Activated effector memory CD4-positive, alpha-beta T cell treated with Interleukin-2 at 50 U/mL for 16 hours (primary cell): ENCODE data around the gene BPIFB2.
"Not testable (repeated sequence)": the region's sequence is repeated elsewhere in the genome, so short reads cannot be mapped to it uniquely, and the experiment has no call there.

Source experiments
- DNase-seq: peaks from one replicate; pipeline ENCODE4 v3.0.0-alpha.2; 2020

Gene BPIFB2

DNA sequence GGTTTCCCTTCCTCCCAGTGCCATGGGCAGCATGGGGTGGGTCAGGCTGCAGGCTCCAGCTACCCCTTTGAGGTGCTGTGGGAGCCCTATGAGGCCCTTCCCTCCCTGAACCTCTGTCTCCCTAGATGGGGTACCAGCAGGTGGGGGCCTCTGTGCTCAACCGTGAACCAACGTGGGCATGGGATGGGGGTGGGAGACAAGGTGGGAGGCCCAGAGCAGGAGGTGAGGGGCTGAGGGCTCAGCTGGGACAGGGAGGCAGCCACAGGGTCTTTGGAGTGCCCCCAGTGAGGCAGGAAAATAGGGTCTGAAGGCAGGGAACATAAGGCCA, 36.6 kb upstream of the BPIFB2 start:
- no peak for DNase-seq

DNA sequence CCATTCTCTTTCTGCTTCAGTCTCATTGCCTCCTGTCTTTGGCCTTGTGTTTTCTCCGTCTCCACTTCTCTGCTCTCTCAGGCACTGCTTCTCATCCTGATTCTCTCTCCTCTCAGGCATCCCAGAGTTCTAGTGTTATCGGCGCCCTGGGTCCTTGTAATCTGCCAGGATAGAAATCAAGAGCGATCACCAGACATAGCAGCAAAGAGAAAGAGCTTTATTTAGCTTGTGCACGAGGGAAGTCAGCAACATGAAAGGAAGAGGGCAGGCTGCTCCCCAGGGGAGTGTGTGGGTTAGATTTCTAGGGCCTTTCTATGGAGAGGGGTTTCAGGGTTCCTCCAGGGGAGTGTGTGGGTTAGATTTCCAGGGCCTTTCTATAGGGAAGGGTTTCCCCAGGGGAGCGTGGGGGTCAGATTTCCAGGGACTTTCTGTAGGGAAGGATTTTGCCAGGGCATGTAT, 35.8 kb upstream of the BPIFB2 start:
- DNase-seq, result peak; percentile 14

DNA sequence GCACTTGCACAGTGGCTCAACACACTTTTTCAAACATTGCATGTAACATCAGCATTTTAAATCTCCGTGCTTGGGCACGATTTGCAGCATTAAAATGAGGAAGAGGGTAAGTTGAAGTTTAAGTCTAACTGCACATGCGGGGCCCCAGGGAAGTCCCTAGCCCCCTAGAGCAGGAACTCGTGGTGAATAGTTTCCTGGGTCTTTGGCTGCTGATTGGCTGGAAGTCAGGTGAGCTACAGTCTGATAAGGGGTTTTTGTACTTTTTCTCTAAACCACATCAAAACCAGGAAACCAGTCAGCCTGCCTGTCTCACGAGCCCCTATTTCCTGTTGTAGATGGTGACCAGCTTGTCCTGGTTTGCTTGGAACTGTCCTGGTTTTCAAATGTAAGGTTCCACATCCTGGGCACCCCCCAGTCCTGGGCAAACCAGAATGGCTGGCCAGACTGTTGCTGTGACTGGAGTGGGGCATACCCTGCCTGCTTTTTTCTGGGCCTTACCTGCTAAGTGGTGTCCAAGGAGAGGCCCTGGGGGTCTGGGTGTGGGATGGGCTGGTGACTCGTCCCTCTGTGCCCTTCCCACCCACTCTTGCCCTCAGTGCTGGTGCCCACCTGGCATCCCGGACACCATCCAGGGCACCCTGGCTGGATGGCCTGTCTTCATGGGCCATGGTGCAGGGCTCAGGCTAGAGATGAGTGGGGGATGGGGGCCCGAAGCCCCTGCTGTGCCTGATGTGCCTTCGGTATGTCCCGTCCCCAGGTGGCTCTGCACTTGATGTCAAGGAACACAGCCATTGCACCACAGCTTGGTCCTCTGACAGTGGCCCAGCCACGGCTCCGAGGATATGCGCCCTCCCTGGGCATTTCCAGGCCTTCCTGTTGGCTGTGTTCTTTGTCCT, 35.1 kb upstream of the BPIFB2 start:
- peak; percentile 72 for DNase-seq

DNA sequence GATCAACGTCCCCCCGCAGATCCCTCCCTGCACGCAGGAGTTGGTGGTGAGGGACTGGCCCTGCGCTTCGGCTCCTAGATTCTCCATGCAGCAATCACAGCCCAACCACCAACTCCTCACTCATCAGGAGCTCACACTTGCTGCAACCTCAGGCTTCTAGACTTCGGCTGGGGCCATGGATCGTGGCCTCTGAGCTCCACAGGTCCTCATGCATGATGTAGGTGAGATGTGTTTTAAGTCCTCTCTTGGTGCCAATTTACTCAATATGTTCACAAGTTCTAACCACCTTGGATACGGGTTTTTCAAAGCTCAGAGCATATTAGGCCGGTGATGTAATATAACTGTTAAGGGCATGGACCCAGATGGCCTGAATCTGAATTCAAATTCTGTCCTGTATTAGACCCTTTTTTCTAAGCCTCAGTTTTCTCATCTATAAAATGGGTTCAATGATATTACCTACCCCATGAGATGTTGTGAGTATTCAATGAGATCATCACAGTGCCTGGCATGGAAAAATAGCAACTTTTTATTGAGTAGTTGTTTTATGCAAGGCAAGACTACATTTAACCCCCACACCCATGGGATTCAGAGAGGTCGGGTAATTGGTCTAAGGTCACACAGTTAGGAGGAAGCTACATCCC, 34.3 kb upstream of the BPIFB2 start:
- DNase-seq, result no peak

DNA sequence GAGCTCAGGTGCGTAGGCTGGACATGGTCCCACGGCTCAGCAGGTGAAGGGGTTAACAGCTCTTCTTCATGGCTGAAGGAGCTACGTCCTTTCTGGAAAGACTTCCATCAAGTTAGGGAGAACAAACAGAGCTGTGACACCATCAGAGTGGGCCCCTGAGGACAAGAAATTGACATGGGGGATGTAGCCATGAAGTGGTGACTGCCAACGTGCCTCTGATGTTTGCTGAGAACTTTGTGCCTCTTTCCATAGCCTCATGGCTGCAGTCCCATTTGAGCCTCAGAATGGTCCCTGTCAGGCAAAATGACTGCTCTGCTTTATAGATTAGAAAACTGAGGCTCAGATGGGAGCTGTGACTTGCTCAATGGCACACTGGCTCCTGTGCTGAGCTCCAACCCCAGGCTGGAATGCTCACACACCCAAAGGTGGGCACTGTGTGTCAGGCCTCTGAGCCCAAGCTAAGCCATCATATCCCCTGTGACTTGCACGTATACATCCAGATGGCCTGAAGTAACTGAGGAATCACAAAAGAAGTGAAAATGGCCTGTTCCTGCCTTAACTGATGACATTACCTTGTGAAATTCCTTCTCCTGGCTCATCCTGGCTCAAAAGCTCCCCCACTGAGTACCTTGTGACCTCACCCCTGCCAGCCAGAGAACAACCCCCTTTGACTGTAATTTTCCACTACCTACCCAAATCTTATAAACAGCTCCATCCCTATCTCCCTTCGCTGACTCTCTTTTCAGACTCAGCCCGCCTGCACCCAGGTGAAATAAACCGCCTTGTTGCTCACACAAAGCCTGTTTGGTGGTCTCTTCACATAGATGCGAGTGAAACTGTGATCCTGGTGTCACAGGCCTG, 33.1 kb upstream of the BPIFB2 start:
- DNase-seq, result not testable (repeated sequence)

DNA sequence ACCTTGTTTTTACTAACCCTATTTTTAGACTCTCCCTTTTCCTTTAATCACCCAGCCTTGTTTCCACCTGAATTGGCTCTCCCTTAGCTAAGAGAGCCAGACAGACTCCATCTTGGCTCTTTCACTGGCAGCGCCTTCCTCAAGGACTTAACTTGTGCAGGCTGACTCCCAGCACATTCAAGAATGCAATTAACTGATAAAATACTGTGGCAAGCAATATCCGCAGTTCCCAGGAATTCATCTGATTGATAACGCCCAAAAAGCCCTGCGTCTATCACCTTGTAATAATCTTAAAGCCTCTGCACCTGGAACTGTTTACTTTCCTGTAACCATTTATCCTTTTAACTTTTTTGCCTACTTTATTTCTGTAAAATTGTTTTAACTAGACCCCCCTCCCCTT, 32.4 kb upstream of the BPIFB2 start:
- not testable (repeated sequence) for DNase-seq

DNA sequence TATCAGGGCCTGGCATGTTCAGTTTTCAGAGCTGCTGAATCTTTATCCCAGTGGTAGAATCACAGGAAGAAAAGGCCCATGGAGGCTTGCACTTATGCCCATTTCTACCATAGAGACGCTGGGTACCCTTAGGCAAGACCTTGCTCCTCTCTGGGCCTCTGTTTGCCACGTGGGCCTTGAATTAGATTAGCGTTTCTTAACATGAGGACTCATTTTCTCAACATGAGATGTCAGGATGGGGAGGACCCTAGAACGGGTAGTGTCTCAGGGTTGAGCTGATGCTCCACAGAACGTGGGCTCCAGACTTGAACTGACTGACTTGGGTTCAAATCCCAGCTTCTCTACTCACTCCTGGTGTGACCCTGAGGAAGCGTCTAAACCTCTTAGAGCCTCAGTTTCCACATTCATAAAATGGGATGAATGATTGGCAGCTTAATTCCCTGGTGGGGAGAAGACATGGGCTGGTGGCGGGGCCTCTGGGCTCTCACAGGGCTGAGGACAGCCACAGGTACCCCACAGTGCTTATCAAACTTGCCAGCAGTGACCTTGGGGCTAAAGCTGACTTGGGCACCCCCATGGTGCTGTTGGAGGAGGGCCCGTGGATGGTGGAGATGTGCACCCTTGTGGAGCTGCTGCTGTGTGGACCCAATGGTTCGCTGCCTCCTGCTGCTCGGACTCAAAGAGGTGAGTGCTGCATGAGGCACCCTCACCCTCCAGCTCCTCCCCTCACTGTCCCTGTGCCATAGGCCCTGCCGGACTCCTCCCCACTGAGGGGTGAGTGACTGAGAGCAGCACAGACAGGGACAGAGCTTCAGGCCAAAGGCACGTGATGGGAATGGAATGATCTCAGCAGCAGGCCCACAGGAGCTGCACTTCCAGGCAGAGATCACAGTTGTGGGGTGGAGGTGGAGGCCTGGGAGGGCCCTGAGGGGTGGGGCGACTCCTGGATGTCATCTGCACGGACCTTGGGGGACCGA, 31.5 kb upstream of the BPIFB2 start:
- no peak for DNase-seq

DNA sequence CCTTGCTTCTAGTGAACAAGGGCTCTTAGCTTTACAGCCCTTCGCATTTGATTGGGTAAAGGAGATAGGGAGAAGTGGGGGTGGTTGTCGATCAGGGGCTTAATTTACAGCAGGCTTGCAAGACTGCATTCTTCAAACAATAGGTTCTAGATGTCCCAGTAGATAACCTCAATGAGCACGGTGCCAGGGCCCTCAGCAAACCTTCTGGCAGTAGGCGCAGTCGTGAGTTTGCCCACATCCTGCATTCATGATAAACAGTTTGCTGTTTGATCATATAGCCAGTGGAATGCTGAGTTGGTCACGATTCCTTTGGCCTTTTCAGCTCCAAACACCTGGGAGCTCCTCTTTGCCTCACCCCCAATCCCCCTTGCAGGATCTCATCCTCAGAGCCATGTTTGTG, 30.8 kb upstream of the BPIFB2 start:
- DNase-seq, result no peak

DNA sequence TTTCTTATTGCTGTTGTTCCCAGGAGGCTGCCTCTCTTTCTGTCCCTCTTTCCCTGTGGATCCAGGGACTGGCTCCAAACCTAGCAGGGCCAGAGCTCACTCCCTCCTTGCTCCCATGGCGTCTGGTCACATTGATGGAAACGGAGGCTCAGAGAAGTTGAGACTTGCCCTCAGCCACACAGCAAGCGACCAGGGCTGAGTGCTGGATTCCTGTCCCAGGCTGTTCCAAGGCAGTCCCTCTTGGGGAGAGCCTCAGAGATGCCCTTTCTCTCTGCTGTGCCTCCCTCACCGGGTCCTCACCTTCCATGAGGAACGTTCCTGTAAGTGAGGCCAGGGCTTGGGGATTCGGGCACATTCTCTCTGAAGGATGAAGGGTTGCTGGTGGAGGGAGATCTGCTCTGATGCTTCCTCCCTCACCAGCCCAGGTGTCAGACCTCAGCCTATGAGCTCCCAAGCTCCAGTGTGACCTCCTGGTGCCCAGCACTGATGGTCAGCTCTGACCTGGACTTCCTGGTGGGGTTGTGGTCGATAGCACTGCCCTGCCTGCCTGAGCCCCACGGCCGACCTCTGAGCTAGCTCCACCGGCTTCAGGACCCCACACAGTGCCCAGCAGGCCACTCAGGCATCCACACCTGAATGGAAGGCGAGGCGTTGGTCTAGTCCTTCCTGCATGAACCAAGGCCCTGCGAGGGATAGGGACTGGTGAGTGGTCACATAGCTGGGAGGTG, 30.1 kb upstream of the BPIFB2 start:
- no peak for DNase-seq

DNA sequence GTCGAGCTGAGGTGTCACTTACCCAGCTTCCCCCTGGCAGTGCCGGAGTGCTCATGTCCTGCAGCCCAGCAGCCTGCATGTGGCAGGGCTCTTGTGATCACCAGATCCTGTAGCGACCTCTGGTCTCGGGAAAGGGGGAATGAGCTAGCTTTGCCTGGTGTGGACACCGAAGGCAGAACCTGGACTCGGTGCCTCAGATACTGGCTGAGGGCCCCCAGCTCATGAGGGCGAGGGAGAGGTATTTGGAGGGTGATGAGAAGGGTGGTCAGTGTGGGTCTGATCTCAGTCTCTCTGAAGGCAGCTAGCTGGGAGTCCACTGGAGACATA, 29.5 kb upstream of the BPIFB2 start:
- no peak for DNase-seq

DNA sequence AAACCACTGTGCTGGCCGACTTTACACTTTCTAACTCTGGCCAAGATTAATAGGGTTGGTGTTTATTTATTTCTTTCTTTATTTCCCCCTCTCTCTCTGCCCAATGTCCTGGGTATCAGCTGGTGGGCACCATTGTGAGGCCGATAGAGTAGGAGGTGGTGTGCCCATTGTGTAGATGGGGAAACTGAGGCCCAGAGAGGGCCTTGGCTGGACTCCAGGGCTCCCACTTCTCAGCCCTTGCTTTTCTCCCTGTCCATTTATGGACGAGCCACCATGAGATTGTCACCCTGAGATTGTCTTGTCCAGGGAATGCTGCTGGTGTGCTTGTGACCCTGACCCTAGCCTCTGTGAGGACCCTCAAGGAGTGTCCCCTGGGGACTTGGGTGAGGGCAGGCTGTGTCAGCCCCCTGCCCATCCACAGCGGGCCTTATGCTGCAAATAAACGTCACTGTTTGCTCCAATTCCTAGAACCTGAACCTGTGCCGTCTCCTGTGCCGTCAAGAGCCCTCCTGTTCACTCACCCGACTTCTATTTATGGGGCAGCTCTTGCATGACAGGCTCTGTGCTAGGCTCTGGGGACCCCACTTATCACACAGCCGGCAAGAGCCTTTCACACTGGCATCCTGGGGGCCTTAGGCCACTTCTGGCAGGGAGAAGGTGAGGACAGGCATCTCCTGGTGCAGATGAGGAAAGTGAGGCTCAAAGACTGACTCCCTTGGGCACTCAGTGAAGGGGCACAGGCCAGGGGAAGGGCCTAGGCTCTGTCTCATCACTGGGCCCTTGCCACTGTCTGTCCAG, 28.1 kb upstream of the BPIFB2 start:
- no peak for DNase-seq

DNA sequence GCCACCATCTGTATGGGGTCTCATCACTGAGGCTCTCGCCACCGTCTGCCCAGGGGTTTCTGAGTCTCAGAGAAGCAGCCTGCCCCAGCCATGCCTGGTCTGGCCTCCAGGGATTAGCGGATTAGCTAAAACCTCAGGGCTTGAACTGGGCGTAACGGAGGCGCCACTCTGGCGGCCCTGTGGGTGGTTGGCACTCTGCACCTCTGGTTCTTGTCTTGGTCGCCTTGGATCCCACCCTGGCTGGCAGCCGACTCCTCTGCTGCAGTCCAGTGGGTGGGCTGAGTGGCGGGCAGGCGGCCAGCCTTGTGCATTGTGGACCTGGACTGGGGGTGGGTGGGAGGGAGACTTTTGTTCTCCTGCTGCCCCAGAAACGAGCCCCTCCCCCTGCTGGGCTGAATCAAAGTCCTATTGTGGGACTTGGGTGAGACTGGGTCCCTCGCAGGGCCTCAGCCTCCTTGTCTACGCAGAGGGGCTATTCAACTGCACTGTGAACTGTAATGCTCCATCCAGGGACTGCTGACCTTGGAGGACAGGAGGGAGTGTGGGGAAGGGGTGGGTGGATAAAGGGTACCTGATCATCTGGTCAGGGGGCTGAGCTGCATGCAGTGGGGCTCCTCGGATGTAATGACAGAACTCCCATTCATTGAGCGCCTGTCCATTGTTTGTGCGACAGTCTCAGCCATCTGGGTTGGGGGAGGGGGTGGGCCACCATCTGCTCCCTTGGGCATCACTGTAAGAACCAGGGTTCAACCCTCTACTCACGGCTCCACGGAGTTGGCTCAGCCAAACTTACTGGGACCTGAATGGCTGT, 27.2 kb upstream of the BPIFB2 start:
- DNase-seq, result no peak

DNA sequence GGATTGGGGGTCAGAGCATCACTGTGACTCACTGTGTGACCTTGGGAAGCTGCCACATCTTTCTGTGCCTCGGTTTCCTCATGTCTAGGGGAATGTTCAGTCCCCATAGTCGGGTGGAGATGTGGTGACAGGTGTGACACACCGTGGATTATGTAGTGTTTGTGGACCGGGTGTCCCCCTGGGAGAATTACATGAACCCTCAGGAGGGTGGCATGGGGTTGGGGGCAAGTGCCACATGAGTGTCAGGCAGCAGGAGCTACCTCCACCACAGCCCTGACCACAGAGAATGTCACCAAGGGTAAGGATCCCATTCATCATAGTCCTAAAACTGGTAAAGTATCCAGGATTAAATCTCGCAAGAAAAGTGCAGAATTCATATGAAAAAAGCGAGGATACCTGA, 26.5 kb upstream of the BPIFB2 start:
- DNase-seq, result no peak

DNA sequence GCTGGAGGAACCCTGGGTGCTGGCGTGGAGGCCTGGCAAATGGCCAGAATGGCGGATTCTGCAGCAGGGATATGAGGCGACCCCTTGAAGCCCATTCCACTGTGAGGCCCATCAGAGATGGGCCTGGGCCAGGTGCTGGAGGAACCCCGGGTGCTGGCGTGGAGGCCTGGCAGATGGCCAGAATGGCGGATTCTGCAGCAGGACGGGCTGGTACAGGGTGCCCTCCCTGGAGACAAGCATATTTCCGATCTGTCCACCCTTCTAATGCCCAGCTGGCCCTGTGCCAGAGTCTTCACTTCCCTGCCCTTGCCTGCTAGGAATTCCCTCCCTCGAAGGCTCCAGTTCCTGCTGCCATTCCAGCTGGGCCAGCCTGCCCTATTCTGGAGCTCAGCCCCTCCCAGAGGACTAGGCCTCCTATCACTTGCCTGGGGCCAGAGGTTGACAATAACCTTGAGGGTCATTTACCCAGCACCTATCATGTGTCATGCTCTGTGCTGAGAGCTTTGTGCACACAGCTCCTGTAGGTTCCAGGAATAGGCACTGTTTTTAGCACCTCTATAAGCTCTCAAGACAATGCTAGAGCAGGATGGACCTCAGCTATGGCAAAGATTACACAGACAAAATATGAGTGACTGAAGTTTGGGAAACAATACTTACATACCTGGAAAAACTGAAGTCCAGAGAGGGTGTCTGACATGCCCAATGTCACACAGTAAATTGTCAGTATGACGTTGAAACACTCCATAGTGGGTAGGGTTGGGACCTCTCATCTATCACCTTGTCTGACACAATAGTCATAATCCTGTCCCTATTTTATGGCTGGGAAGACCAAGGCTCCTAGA, 24.7 kb upstream of the BPIFB2 start:
- DNase-seq, result no peak

DNA sequence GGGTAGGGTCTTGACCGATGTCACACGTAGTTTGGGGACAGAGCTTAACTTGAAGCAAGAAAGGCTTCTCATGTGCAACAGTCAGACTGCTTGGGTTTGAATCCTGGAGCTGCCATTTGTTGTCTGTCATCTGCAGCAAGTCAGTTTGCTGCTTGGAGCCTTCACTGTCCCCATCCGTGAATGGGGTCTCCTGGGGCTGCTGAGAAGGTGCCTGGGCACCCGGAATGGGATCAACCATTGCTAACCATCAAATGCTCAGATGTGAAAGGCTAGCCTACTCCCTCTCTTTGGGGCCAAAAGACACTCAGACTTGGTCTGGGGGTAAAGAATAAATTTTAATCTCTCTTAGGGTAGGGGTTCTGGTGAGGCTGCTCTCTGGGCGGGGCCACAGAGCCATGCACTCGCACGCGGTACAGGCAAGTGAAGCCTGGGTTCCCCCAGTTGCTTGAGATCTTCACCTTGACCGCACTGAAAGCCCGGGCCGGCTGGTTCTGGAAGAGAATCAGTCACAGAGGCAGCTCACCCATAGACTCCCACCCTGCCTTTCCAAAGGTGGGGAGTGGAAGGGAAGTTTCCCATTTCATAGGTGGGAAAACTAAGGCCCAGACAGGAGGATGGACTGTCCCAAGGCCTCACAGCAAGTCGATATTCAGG, 23.9 kb upstream of the BPIFB2 start:
- no peak for DNase-seq

DNA sequence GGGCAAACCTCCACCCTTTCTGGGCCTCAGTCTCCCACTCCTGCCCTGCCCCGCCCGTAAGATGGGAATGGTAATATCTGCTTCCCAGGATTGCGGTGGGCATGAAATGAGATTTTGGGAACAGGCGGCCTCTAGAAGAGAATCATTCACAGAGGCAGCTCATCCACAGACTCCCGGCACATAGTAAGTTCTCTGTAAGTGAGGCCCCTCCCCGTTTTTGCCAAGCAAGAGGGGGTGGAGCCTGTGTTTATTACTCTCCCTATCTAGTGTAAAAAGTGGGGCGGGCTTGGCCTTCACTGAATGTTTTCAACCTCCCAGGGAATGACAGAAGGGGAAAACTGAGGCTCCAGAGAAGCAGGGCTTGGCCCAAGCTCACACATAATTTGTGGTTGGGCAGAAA, 23.3 kb upstream of the BPIFB2 start:
- DNase-seq, result no peak

DNA sequence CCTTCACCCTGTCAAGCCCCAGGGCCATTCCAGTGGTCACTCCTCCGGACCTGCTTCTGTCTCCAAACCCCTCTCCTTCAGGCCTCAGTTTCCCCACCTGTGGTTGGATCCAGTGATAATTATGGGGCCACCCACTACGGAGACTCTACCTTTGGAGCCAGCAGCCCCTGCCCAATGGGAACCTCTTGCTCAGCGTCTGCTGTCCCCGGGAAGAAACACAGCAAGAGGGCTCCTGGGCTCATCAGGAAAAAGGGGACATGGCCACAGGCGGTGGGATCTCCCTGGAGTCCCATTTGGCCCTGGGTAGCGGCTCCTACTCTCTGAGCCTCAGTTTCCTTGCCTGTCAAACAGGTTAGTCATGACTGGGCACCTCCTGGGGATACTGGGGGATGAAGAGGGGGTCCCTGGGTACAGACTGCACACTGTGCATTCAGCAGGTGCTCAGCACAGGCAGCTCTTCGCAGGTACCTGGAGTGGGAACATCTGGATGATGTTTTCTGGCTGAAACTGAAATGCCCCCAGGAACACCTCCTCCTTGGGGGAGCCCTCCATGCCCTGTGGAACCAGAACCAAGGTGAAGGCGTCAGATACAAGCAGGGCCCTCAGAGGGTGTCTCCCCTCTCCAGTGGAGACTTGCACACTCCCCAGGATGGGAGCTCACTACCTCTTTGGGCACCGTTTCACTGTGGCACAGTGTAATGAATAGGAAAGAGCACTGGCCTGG, 22.7 kb upstream of the BPIFB2 start:
- DNase-seq, result no peak

DNA sequence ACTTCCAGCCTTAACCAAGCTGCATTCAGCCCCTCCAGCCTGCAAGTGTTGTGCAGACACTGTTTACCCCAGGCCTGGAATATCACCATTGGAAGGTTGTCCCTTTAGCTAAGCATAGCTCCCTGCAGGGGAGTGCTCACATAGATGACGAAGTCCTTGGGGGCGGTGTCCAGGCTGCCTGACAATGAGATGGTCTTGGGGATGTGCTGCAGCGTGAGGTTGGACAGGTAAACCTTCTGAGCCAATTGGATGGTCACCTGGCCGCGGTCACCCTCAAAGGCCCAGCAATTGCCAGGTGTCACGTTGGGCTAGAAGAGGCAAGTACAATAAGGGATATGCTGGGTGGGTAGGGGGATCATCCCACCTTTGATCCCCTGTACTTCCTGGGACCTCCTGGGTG, 21.9 kb upstream of the BPIFB2 start:
- DNase-seq, result no peak
